Esophagus squamous epithelium (tissue), 4 donors: ENCODE data around the gene DPH7.

Experiments
- POLR2A ChIP-seq, 4 donors: fragments of 450-650 bp; IDR thresholded peaks; one replicate each; pipeline ENCODE4 v1.6.1; 2017; ENCODE audit warnings: antibody characterized with exemption in 4 of 4, mild to moderate bottlenecking in 4 of 4, moderate library complexity in 3 of 4
- TF ChIP-seq, protein P1 (sequence below), 6 experiments: fragments of 450-650 bp in 4 of 6; fragments of 200-600 bp in 2 of 6; sonication (generic) in 2 of 6; IDR thresholded peaks; one replicate each; pipeline ENCODE4 v1.5.1; 2016 to 2019; ENCODE audit warnings: antibody characterized with exemption in 6 of 6, mild to moderate bottlenecking in 4 of 6, moderate library complexity in 4 of 6

- TF ChIP-seq, protein P1, sequence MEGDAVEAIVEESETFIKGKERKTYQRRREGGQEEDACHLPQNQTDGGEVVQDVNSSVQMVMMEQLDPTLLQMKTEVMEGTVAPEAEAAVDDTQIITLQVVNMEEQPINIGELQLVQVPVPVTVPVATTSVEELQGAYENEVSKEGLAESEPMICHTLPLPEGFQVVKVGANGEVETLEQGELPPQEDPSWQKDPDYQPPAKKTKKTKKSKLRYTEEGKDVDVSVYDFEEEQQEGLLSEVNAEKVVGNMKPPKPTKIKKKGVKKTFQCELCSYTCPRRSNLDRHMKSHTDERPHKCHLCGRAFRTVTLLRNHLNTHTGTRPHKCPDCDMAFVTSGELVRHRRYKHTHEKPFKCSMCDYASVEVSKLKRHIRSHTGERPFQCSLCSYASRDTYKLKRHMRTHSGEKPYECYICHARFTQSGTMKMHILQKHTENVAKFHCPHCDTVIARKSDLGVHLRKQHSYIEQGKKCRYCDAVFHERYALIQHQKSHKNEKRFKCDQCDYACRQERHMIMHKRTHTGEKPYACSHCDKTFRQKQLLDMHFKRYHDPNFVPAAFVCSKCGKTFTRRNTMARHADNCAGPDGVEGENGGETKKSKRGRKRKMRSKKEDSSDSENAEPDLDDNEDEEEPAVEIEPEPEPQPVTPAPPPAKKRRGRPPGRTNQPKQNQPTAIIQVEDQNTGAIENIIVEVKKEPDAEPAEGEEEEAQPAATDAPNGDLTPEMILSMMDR (IDR thresholded peaks at IDR 0.05): no peak
- TF ChIP-seq POLR2A (IDR thresholded peaks at IDR 0.05): no peak
Measured at GRCh38 chr9:137590123-137590468, 11.4 kb upstream of the DPH7 start.
